T-helper 1 cell treated with Interleukin-12 subunit alpha and Interleukin-12 subunit beta and Interleukin-4 antibody, amounts not matched to agents 30 ng/mL and 1 ng/mL, for 36 hours (primary cell): ENCODE measurements around the gene PPP2R5B. TPM values are rescaled to one million over a fixed set of nuclear protein-coding genes. Genes with fewer than 3 reads are reported as not detected.

Experiments
- intact Hi-C: fragments of 100-400 bp; cut with micrococcal nuclease; formaldehyde crosslinking; loops from one replicate; pipeline ENCODE4 v1.15.1; 2024
- total RNA-seq: library from RNA; stranded (reverse); gene quantifications from 2 replicates; pipeline ENCODE4 v1.2.3, GENCODE V29; 2022

PPP2R5B gene
- total RNA-seq, 1 donor from 2014 or later: 18.6 TPM

DNA sequence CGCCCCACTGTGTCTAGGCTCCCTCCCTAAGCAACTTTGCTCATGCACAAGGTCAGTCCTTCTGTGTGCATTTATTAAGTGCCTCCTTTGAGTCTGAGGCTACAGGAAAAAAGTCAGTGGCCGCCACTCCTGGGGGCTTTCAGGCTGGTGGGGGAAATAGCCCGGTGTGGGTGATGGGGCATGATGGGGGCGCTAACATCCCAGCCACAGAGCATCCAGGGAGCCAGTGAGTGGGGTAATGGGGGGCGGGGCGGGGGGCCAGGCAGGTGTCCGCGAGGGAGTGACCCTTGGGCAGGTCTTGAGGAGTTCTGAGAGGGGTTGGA is 36.1 kb upstream of the PPP2R5B start:
- intact Hi-C loops: loop anchor here (1.0 kb wide), 2 partner anchors 8 to 41 kb away; no protein-coding TSS in a partner anchor

DNA sequence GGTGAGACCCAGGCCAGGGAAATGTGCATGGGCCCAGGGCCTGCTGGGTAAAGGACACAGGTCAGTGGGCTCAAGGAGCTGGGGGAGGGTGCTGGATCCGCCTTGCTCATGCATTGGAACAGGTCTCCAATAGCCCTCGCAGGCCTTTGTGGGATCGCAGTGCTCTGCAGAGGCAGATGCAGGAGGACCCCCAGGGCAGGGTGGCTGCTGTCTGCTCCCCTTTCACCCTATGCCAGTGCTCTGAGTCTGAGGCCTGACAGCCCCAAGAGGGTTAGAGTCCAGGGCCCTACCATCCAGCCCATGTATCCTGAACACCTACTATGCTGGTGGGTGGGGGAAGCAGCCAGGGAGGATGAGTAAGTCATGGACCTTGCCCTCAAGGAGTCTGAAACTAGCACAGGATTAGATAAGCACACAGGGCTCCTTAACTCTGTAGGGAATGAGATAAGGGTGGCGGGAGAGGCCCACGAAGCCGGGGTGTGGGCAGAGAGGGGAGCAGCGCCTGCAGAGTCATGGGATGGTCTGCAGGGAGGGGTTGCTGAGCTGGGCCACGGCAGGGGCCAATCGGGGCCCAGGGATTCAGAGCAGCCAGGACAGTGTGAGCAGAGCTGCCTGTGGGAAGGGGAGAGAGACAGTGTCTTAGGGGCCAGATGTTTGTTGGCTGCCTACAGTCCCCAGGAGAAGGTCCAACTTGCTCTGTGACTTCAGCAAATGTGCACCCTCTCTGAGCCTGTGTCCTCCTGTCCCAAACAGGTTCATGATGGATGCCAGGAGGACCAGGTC is 35.6 kb upstream of the PPP2R5B start:
- intact Hi-C loops: loop anchor here (1.0 kb wide), 2 partner anchors 9 to 42 kb away; no protein-coding TSS in a partner anchor

DNA sequence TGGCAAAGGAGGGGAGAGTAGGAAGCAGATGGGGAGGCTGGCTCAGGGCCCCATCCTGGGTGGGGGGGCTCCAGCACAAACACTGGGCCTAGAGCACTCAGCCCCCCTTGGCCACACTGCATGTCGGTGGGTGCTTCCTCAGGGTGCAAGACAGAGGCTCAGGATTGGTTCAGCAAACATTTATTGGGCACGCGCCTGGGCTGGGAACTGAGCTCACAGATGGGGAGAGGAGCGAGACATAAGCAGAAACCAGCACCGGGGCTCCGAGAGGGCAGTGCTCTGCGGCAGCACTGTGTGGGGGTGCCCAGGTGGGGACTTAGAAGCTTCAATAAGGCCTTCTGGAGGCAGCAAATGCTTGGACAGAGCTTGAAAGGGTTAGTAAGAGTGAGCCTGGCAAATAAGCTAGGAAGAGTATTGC is 34.0 kb upstream of the PPP2R5B start:
- intact Hi-C loops: no loop called here

- intact Hi-C loops: no loop called here
Observed at GRCh38 chr11:64891215-64891848, 33.2 kb upstream of the PPP2R5B start.

- intact Hi-C loops: no loop called here
Observed at GRCh38 chr11:64891880-64892279, 32.6 kb upstream of the PPP2R5B start.

- intact Hi-C loops: no loop called here
Observed at GRCh38 chr11:64892411-64892831, 32.1 kb upstream of the PPP2R5B start.

DNA sequence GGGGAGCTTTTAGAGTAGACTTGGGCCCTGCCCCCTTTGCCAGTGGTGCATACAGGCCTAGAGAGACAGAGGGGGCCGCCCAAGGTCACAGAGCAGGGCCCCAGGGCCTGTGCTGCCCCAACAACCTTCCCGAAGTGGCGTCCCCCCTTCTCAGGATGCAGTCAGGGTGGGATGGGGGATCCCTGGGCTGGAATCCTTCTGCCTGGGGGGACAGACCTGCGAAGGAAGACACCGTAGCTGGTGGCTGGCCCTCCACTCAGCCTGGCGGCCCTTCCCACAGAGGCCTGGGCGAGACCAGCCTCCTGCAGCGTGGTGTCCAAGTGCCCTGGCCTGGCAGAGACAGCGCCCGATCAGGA is 31.7 kb upstream of the PPP2R5B start:
- intact Hi-C loops: no loop called here

- intact Hi-C loops: loop anchor here (1.0 kb wide), 1 partner anchor 46 kb away; no protein-coding TSS in a partner anchor
Observed at GRCh38 chr11:64893194-64894069, 31.1 kb upstream of the PPP2R5B start.

GRCh38 chr11:64894070-64894811 is 30.2 kb upstream of the PPP2R5B start:
- intact Hi-C loops: loop anchor here (1.0 kb wide), 1 partner anchor 47 kb away; no protein-coding TSS in a partner anchor

DNA sequence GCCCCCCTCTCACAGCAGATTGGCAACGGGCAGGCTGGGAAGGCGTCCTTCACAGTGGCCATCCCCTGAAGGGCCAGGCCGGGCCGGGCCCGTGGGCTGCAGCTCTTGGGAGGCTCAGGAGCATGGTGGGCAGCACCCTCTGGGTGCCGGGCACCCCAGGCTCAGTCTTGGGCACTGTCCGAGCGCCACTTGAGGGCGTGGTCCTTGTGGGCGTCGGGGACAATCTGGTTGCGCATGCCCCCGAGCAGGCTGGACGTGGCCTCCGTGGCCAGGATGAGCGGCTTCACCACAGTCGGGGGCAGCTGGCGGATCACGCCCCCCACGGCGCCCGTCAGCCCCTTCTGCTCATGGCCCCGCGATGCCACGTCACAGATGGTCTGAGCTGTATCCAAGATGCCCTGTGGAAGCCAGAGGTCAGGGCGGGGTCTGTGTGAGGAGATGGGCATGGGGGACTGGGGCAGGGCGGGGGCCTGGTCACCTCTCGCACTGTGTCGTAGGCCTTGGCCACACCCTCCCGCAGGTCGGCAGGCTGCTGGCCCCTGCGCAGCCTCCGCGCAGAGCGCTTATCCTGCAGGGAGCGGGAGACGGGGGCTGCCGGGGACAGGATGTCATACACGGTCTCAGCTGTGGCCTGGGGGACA is 29.6 kb upstream of the PPP2R5B start:
- intact Hi-C loops: loop anchor here (1.0 kb wide), 1 partner anchor 48 kb away; no protein-coding TSS in a partner anchor

GRCh38 chr11:64896448-64897022 is 28.0 kb upstream of the PPP2R5B start:
- intact Hi-C loops: no loop called here

- intact Hi-C loops: no loop called here
Observed at GRCh38 chr11:64897381-64898075, 27.0 kb upstream of the PPP2R5B start.

DNA sequence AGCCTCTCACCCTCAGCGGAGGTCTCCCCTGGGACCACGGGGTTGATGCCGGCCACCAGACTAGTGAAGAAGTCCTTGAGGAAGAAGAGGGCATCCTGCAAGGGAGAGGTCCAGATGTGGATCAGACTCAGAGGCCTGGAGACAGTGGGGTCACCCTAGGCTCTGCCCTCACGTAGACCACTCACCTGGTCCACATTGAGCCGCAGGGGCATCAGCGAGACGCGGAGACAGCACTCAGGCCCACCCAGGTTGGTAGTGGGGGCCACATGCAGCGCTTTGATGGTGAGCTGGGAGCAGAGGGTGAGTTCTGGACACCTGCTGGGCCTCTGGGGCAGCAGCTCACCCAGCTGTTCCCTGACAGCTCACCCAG is 26.4 kb upstream of the PPP2R5B start:
- intact Hi-C loops: no loop called here

DNA sequence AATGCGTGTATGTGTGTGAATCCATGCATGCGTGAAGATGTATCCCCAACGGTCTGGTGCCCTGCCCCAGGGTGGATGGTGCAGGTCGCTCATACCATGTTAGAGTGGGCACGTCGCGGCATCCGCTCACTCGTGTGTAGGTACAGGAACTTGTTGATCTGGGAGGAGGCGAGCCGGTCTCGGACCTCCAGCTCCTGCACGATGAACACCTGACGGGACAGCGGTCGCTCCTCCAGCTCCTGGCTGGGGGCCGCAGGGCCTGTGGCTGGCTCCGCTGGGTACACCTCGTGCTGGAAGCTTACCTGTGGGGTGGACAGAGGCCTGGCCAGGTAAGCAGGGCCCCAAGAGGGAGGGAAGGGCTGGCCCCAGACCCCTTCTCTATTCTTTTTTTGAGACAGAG is 25.9 kb upstream of the PPP2R5B start:
- intact Hi-C loops: no loop called here

DNA sequence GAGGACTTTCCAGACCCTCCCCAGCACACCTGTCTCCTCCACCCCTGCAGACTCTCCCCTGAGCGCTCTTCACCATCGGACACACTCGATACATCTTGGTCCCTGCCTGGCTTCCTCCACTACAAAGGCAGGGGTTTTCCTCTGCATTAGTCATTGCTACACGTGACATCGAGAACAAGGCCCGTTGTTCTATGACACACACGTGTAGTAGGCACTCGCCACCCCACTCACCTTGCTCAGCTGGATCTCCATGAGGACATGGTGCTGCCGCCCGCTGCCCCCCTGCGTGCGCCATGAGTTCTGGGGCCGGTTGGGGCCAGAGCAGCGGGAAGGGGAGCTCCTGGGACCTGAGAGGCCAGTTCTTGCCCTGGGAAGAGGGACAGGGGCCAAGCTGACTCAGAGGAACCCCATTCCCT is 24.2 kb upstream of the PPP2R5B start:
- intact Hi-C loops: no loop called here

DNA sequence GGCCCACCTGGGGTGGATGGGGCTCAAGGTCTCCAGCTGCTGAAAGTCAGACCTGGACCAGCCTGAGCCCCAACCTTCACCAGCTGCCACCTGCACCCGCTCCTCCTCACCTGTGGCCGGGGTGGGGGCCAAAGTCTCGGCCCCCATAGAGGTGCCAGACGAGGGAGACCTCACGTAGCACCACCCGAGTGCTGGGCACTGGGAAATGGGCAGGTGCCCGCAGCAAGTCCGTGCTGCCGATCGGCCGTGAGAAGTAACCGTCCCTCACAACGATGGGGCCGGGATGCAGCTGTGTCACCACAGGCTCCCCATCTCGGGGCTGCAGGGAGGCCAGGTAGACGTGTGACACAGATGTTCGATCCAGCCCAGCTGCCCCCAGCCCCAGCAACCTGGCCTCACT is 23.7 kb upstream of the PPP2R5B start:
- intact Hi-C loops: no loop called here

- intact Hi-C loops: no loop called here
Observed at GRCh38 chr11:64902102-64902900, 22.2 kb upstream of the PPP2R5B start.

GRCh38 chr11:64903291-64903833 is 21.1 kb upstream of the PPP2R5B start:
- intact Hi-C loops: no loop called here
